GM19455 (cell line): ENCODE data around the gene HLCS.

Source experiments
- ATAC-seq: cut with Tn5 transposase; IDR thresholded peaks from one replicate; pipeline ENCODE4 v1.9.1; 2021; ENCODE audit not compliant: unreplicated experiment

Gene HLCS

DNA sequence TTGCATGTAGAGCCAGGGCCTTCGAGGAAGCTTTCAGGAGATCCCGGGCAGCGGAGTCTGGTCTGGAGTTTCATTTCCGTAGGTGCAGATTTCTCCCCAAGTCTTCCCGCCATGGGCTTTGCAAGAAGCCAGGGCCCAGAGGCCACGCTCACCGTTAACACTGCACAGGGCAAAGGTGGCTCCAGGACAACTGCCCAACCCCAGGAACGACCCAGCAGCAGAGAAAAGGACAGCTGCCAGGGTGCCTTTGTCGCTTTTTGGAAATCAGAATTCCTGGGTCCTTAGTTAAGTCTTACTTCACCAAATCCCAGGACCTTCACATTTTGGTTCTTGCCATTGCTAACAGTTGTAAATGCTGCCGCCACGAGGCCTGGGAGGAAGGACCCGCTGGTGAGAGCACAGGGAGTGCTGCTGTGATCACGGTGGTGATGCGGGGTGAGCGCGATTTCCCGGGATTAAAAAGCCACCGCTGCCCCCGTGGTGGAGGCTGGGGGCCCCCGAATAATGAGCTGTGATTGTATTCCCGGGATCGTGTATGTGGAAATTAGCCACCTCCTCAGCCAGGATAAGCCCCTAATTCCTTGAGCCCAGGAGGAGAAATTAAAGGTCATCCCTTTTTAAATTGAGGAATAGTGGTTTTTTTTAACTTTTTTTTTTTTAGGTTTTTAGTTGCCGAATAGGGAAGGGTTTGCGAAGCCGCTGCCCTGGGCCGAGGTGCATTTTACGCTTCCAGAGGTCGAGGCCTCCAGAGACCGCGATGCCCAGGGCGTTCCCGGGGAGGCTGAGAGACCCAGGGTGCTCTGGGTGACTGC is 259.3 kb downstream of the HLCS start:
- no peak for ATAC-seq

DNA sequence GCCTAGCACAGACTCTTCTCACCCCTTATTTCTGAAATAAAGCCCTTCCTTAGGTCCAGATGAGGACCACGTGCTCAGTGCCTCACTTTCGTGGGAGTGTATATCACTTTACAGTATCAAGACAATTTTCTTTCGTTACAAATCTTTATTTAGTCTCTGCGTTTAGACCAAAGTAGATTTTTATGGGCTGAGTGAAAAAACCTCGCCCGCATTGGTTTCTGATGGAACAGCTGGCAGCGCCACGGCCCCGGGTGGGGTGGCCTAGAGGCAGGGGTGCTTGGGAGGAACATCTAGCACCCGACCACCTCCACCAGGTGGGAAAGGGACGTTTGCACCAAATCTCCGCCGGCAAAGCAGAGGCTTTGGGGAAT is 260.0 kb downstream of the HLCS start:
- no peak for ATAC-seq

DNA sequence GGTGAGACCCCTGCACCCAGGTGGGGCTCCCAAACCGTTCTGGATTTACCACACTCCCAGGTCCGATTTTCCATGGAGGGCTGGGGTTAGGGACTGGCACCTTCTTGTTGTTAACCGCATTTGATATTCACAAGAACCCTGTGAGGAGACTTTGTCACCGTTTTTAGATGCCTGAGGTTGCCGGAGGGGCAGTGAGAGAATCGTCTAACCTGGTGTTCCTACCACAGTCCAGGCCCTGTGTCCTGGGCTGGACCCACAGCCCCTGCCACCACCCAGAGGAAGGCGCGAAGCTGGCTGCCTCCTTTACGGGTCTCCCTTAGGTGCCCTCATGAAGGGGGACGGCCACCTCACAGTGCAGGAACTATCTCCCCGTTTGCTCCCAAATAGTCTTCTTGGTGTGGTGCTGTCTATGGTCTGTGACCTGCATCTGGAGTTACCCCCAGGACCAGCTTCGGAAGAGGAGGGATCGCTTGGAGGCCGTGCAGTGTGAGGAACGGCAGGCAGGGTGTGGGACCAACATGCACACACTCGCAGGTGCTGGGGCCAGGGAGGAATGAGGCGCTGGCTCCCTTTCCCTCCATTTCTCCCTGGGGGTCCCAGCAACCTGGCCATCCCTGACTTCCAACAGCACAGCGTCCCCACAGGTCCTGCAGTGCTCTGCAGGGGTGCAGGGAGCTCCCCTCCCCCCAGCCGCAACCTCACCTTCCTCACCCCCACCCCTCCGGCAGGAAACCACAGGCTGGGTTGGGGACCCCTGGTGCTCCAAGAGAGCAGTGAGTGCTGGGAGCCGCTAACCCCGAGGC is 260.6 kb downstream of the HLCS start:
- ATAC-seq: no peak

DNA sequence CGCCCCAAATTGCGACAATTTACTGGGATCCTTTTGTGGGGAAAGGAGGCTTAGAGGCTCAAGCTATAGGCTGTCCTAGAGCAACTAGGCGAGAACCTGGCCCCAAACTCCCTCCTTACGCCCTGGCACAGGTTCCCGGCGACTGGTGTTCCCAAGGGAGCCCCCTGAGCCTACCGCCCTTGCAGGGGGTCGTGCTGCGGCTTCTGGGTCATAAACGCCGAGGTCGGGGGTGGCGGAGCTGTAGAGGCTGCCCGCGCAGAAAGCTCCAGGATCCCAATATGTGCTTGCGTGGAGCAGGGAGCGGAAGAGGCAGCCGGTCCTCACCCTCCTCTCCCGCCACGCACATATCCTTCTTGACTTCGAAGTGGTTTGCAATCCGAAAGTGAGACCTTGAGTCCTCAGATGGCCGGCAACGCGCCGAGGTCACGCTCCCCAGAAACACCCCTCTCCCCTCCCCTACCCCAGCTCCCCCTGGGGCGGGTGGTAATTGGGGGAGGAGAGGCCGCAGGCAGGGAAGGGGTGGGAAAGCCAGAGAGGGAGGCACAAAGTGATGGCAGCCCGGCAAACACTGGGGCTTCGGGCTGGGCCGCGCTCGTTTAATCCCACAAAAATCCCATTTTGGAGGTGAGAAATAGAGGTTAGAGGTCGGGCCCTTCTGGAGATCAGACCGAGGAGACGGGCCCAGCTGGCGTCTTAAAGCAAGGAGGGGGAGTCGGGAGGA is 261.4 kb downstream of the HLCS start:
- ATAC-seq: no peak

DNA sequence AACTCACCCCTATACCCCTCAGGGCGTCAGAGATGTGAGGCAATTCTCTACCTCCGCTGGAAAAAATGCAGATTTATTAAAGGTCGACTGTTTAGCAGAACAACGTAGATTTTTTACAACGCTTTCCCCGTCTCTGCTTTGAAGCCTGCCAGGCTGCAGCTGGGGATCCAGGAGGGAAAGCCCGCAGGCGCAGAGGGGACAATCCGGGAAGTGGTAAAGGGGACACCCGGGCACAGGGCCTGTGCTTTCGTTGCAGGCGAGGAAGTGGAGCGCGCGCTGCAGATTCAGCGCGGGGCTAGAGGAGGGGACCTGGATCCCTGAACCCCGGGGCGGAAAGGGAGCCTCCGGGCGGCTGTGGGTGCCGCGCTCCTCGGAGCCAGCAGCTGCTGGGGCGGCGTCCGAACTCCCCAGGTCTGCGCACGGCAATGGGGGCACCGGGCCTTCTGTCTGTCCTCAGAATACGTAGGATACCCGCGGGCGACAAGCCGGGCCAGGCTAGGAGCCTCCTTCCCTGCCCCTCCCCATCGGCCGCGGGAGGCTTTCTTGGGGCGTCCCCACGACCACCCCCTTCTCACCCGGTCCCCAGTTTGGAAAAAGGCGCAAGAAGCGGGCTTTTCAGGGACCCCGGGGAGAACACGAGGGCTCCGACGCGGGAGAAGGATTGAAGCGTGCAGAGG is 262.1 kb downstream of the HLCS start:
- ATAC-seq: no peak

DNA sequence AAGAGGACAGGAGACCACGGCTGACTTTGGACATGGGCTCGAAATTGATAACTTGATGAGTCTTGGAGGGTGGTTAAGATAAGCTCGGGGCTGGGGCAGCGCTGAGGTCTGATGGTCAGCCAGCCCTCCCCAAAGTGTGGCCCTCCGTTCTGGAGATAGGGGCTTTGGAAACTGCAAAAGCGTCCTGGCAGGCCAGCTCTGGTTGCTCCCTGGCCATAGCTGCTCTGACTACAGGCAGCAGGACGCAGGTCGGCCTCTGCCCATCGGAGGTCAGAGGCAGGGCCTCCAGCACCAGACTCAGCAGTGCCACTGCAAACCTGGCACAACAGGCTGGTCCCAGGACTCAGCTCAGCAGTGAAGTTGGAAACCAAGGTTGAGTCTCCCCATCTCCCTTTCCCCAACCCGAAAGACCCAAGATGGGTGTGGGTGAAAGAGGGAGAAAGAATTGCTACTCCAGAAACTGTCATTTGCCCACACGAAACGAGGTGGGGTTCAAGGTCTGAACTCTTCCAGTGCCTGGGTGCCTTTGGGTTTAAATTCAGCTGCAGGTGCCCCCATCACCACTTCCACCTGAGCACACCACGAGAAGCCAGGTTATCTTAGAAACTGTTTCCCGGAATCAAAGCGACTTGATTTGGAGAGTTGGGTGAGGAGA is 262.7 kb downstream of the HLCS start:
- ATAC-seq: no peak

DNA sequence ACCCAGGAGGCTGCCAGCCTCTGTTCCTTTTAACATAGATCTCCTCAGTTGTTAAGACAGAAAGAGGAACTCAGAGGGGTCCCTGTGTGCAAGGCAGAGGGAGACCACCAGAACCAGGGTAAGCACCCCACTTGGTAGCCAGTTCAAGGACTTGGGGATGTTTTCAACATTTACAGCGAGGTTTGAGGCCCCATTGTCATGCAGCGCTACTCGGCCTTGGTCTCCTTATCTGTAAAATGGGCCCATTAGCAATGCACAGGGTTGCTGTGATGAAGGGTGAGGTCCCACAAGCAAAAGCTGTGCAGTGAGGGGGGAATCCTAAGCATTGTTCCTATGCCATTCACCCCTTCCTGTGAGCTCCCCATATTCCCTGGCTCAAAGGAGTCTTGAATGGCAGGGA is 263.3 kb downstream of the HLCS start:
- ATAC-seq: no peak

DNA sequence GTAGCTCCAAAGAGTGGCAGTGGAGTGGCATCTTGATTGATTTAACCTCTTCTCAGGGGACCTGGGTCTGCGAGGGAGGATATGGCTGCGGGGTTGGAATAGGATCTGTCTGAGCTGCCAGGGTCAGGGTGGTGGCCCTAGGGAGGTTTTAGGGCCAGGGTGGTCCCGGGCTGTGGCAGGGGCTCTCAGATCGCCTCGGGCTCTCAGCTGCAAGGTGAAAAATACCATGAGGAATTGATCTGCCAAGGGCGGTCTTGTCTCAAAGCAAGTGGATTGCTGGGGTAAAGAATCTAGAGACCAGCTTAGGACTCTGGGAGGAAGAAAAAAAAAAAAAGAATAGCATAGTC is 263.9 kb downstream of the HLCS start:
- no peak for ATAC-seq

DNA sequence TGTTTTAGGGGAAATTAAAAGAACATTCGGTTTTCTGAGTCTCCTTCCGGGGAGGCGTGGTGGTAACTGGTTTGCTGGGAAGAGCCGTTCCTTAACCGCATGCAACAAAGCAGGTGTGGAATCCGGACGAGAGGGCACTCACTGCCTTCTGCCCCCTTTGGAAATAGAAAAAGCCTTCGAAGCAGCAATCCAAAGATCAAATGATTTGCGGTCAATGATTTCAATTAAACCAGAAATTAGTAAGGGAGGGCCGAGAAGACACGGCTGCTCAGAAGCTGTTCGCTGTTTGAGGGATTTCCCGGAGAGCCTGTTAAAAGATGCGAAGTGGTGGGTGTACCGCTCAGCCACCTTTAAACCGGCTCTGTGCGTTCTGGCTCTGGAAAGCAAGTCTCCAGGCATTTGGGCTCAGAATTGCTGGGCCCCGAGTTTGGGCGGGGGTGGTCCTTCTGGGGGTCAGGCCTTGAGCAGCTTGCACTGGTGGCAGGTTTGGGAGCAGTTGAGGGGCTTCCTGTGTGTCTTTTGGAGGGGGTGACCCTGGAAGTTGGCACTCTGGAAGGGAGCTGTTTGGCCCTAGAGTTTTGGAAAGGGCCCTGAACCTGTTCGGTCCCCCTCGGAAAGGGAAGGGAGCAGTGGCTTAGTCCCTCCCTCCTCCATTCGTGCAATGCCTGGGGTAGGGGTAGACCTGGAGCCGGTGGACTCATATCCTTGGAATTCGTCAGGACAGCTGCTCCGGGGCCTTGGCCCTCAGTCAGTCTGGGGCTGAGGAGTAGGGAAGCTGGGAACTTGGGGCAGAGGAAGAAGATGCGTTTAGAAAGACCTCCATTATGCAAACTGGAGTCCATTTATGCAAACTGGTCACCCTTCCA is 264.5 kb downstream of the HLCS start:
- ATAC-seq: no peak

DNA sequence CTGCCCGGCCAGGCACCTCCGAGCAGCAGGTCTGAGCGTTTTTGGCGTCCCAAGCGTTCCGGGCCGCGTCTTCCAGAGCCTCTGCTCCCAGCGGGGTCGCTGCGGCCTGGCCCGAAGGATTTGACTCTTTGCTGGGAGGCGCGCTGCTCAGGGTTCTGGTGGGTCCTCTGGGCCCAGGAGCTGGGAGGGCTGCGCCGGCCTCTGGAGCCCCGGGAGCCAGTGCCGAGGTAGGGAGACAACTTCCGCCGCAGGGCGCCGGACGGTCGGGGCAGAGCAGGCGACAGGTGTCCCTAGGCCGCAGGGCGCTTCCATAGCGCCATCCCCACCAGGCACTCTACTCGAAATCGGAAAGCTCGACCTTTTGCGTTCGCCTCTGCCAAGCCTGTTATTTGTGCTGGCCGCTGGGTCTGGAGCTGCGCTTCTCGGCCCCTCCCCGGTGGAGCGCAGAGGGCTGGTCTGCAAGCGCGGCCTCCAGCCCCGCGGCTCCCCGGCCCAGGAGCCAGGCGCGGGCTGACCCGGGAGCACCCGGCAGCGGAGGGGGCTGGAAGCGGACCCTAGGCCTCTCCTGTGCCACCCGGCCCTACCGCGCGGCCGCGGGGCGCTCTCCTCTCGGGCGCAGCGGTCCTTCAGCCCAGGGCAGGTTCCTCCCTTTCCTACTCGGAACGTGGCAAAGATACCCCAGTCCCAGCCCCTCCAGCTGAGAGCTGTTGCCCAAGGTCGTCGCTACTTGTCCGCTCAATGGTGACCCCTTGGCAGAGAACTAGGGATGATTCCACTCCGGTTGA is 265.3 kb downstream of the HLCS start:
- no peak for ATAC-seq
